CD4-positive, alpha-beta T cell treated with Interleukin-17A for 1 hour (primary cell): Measurements from ENCODE around the gene IMP3.
A peak's percentile ranks its signal among the peaks of the same experiment; 100 is the strongest.
"Not testable (repeated sequence)": the region's sequence is repeated elsewhere in the genome, so short reads cannot be mapped to it uniquely, and the experiment has no call there.

Experiments used
- DNase-seq: peaks from one replicate; pipeline ENCODE4 v3.0.0-alpha.2; 2020

IMP3 gene

GRCh38 chr15:75639709-75640482 is at the start of gene IMP3:
TSS of gene IMP3 (minus strand) at chr15:75640224. CDS start at chr15:75640168, 56 bp downstream.
- DNase-seq = peak; percentile 95

GRCh38 chr15:75689429-75689828 is 49.4 kb upstream of the IMP3 start:
- DNase-seq = not testable (repeated sequence)

- no peak for DNase-seq
Observed at GRCh38 chr15:75688831-75689230, 48.8 kb upstream of the IMP3 start.

GRCh38 chr15:75688278-75688557 is 48.2 kb upstream of the IMP3 start:
- DNase-seq = no peak

- DNase-seq = no peak
Observed at GRCh38 chr15:75687486-75688277, 47.7 kb upstream of the IMP3 start.

- DNase-seq = peak; percentile 79
Observed at GRCh38 chr15:75686212-75686642, 46.2 kb upstream of the IMP3 start.

- DNase-seq = no peak
Observed at GRCh38 chr15:75685195-75685594, 45.2 kb upstream of the IMP3 start.

GRCh38 chr15:75684648-75685047 is 44.6 kb upstream of the IMP3 start:
- DNase-seq = no peak

- DNase-seq = peak; percentile 65
Observed at GRCh38 chr15:75683646-75684312, 43.8 kb upstream of the IMP3 start.

- no peak for DNase-seq
Observed at GRCh38 chr15:75682181-75683135, 42.4 kb upstream of the IMP3 start.

- DNase-seq = no peak
Observed at GRCh38 chr15:75680007-75680789, 40.2 kb upstream of the IMP3 start.

- DNase-seq = not testable (repeated sequence)
Observed at GRCh38 chr15:75678324-75678690, 38.3 kb upstream of the IMP3 start.

GRCh38 chr15:75677465-75678323 is 37.7 kb upstream of the IMP3 start:
- no peak for DNase-seq

- DNase-seq = no peak
Observed at GRCh38 chr15:75676688-75677464, 36.9 kb upstream of the IMP3 start.

- DNase-seq = no peak
Observed at GRCh38 chr15:75675579-75676404, 35.8 kb upstream of the IMP3 start.

- DNase-seq = no peak
Observed at GRCh38 chr15:75674366-75674765, 34.3 kb upstream of the IMP3 start.

GRCh38 chr15:75673426-75674235 is 33.6 kb upstream of the IMP3 start:
- no peak for DNase-seq
